Keratinocyte (primary cell): ENCODE data around the gene MRM2.

Source experiments
- EZH2 ChIP-seq: IDR thresholded peaks from one replicate; pipeline ENCODE4 v1.6.1; 2012; ENCODE audit warnings: inconsistent platforms, mild to moderate bottlenecking, low read length, moderate library complexity
- TF ChIP-seq, protein P1 (sequence below), 3 experiments: IDR thresholded peaks in 1 of 3; conservative IDR thresholded peaks in 1 of 3; optimal IDR thresholded peaks in 1 of 3; 2 replicates in 2 of 3; 3 replicates in 1 of 3; pipeline versions ENCODE3 to v1.5.1; 2011; ENCODE audit warnings: low read length in 3 of 3, mild to moderate bottlenecking in 3 of 3, moderate library complexity in 2 of 3, control low read depth in 1 of 3, inconsistent platforms in 1 of 3; ENCODE audit not compliant: insufficient read depth in 2 of 3; ENCODE audit errors: extremely low read depth in 1 of 3

- TF ChIP-seq, protein P1, sequence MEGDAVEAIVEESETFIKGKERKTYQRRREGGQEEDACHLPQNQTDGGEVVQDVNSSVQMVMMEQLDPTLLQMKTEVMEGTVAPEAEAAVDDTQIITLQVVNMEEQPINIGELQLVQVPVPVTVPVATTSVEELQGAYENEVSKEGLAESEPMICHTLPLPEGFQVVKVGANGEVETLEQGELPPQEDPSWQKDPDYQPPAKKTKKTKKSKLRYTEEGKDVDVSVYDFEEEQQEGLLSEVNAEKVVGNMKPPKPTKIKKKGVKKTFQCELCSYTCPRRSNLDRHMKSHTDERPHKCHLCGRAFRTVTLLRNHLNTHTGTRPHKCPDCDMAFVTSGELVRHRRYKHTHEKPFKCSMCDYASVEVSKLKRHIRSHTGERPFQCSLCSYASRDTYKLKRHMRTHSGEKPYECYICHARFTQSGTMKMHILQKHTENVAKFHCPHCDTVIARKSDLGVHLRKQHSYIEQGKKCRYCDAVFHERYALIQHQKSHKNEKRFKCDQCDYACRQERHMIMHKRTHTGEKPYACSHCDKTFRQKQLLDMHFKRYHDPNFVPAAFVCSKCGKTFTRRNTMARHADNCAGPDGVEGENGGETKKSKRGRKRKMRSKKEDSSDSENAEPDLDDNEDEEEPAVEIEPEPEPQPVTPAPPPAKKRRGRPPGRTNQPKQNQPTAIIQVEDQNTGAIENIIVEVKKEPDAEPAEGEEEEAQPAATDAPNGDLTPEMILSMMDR (optimal IDR thresholded peaks at IDR 0.05 in 1 of 3, IDR thresholded peaks at IDR 0.05 in 1 of 3, conservative IDR thresholded peaks at IDR 0.05 in 1 of 3; ENCODE audit: extremely low read depth in 1 of 3, insufficient read depth in 2 of 3, low read length in 3 of 3) = no peak
- TF ChIP-seq EZH2 = no peak
These were observed 22.0 kb downstream of the MRM2 start for GRCh38 chr7:2220030-2220429.
